ENCODE data around the gene TRIO. TPM values are rescaled to one million over a fixed set of nuclear protein-coding genes. Genes with fewer than 3 reads are reported as not detected.

Gene TRIO
- total RNA-seq, 2 experiments from 2014 or later, result 3.7 to 4.2 TPM

DNA sequence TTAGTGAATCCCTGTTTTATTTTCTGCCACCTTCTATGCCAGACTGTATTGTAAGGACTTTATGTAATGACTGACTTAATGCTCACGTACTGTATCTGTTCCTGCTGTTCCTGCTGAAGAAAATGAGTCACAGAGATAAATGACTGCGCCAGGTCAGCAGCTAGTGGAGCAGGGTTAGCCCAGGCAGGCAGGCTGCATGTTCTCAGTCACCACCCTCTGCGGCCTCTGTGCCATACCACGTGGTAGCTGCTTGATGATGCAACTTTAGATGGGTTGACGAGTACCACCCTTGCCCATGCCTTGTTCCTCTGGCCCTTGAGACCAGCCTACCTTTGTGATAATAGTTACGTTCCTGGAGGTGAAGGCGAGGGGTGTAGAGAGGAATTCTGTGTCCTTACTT, 161.9 kb downstream of the TRIO start:
- ChIA-PET CTCF (no interaction called here), POLR2A (no interaction called here)

GRCh38 chr5:14306329-14306815, 163.2 kb downstream of the TRIO start:
- ChIA-PET CTCF (no interaction called here), POLR2A (no interaction called here)

- ChIA-PET POLR2A (no interaction called here), CTCF (no interaction called here)
These were observed 165.4 kb downstream of the TRIO start for GRCh38 chr5:14308384-14309154.

- POLR2A ChIA-PET, result no interaction called here
- CTCF ChIA-PET, result no interaction called here
These were observed 166.1 kb downstream of the TRIO start for GRCh38 chr5:14309199-14309598.

- ChIA-PET POLR2A (no interaction called here), CTCF (no interaction called here)
These were observed 166.9 kb downstream of the TRIO start for GRCh38 chr5:14309878-14310531.

- POLR2A ChIA-PET, result no interaction called here
These were observed 167.8 kb downstream of the TRIO start for GRCh38 chr5:14310901-14311300.

GRCh38 chr5:14313986-14314690, 171.0 kb downstream of the TRIO start:
- ChIA-PET POLR2A (no interaction called here), CTCF (no interaction called here)

More at GRCh38 chr5:14310901-14311300, 167.8 kb downstream of the TRIO start:
- CTCF ChIA-PET, result no interaction called here

- ChIA-PET CTCF (no interaction called here), POLR2A (no interaction called here)
These were observed 173.3 kb downstream of the TRIO start for GRCh38 chr5:14316471-14316870.

DNA sequence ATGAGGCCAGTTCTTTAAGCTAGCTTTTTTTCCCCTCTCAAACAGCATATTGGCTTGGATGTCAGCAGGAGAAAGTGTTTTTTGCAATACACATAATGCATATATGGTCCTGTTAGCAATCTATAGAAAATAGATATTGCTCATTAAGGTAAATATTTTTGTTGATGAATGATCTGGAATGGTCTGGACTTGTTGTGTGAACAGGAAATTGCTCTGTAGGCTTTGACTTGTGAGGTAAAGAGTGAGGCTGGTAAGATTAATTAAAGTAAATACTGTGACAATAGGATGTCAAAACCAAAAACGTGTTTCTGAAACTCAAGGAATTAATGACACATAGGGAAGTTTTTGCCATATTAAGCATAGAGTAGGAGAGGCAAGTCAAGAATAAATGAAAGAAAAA, 176.0 kb downstream of the TRIO start:
- POLR2A ChIA-PET, result no interaction called here
- CTCF ChIA-PET, result no interaction called here

DNA sequence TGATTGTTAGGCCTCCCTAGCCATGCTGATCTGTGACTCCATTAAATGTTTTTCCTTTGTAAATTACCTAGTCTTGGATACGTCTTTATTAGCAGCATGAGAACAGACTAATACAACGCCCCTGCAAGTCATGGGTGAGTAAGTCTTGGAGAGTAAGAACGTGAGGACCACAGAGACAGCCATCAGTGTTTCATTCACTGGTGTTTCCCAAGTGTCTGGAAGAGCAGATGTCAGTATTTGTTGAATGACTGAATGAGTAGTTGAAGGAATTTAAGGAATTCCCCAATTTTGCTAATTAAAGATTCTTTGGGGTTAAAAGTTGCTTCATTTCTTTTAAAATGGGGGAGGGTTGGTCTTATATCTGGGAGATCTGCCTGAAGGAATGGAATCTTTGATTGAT, 178.8 kb downstream of the TRIO start:
- ChIA-PET POLR2A (no interaction called here), CTCF (no interaction called here)

DNA sequence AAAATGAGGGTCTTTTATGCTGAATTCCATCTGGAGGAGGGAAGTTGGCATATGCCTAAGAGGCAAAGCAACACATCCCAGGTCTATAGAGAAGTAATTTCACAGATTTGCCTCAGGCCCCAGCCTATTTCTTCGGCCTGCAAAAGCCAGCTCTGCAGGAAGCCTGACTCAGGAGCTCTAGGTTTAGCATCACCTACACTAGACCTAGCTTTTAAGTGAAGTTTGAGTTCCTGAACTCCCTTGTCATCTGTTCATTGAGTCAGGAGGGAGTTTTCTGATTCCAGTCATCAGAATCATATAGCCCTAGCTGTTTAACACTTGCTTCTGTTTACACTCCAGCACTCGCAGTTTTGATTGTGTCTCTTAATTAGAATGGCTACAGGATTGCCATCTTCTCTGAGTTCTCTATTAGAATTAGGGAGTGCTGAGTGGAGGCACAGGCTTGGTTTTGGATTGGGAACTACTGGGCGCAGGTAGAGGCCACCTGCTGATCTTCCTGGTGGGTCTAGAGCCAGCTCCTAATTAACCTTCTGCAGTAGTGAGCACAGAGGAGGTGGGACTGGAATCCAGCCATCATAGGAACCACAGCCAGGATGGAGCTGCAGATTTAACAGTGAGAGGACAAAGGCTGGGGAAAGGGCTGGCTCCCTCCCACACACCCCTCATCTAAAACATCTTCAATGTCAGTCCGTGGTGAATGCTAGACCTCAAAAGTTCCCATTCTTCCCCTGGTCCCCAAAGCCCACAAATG, 179.5 kb downstream of the TRIO start:
- POLR2A ChIA-PET, result no interaction called here
- CTCF ChIA-PET, result no interaction called here

- ChIA-PET CTCF (no interaction called here), POLR2A (no interaction called here)
These were observed 180.3 kb downstream of the TRIO start for GRCh38 chr5:14323466-14323865.

DNA sequence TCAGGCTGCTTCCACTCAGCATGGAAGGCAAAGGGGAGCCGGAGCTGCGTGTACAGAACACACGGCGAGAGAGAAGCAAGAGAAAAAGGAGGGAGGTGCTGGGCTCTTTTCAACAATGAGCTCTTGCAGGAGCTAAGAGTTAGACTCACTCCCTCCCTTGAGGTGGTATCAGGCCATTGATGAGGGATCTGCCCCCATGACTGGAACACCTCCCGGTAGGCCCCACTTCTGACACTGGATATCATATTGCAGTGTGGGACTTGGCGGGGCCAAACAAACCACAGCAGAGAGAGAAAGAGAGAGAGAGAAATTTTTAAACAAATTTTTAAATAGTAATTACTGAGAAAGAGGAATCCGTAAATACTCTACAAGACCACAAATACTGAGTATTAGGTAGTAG, 182.2 kb downstream of the TRIO start:
- ChIA-PET CTCF (no interaction called here), POLR2A (no interaction called here)

DNA sequence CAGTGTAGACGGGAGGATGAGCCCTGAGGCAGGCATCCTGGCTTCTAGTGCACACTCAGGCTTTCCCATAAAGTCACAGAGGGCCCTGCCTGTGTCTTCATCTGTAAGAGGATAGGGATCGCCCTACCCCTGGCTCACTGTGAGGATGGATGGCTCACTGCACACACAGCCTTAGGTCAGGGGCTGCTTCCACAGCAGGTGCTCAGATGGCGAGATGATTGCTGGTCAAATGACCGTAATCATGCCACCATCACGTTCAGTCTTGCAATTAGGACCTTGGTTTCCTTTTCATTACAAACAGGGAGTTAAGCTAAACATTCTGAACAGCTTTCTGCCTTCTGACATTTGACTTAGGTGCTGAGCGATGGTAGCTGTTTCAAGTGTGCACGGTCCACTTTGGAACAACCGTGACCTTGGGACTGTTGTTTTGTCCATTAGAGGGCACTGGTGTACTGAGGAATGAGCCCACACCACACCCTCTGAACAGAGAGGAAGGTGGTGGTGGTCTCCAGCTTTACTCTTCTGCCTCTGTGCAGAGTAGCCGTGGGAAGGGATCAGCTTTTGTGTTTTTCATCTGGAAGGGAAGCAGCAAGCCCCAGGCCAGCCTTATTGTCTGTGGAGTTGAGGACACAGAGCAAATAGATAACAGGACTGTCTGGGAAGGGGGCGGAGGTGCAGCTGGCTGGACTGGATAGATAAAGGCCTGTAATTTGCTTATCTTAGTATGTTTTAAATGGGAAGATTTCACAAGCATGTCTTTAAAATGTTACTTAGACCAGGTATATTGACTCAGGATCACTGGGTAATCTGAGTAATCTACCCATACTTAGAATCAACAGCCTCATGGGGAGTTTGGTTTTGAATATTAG, 183.1 kb downstream of the TRIO start:
- ChIA-PET POLR2A (no interaction called here), CTCF (interaction anchor here (1.1 kb wide), 1 partner anchor 11 kb away, joined by 3 read pairs; no protein-coding TSS in a partner anchor)

- CTCF ChIA-PET, result interaction anchor here (0.5 kb wide), 1 partner anchor 13 kb away, joined by 3 read pairs; no protein-coding TSS in a partner anchor
- POLR2A ChIA-PET, result no interaction called here
These were observed 184.5 kb downstream of the TRIO start for GRCh38 chr5:14327624-14328023.

GRCh38 chr5:14328144-14328543, 185.0 kb downstream of the TRIO start:
- ChIA-PET CTCF (interaction anchor here (1.4 kb wide), 1 partner anchor 24 kb away, joined by 3 read pairs; no protein-coding TSS in a partner anchor), POLR2A (no interaction called here)

DNA sequence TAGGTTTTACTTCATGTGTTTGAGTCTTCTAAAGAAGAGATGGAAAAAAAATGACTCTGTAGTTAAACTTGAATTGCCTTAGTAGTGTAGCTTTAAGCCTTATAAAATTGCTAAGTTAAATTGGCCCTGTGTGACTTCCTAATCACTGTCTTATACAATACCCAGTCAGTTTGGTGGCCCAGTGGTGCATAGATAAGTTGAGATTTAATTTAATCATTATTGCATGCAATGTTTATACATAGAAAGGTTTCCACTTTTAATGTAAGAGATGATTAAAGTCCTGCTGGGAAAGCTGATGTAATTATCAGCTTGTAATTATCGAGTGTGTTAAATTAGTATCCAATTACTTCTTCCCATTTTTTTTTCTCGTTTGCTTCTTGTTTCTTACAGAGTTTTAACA, 187.1 kb downstream of the TRIO start:
- ChIA-PET POLR2A (no interaction called here), CTCF (no interaction called here)

- POLR2A ChIA-PET, result no interaction called here
- CTCF ChIA-PET, result no interaction called here
These were observed 187.7 kb downstream of the TRIO start for GRCh38 chr5:14330729-14331385.

GRCh38 chr5:14331386-14331781, 188.2 kb downstream of the TRIO start:
- ChIA-PET CTCF (no interaction called here), POLR2A (no interaction called here)
